Colon (tissue), 2 donors: Measurements from ENCODE around the gene OGFR.

ENCODE experiments used
- FAIRE-seq: peaks from 2 replicates; lab custom pipeline; 2012; peaks lifted over from hg19 to GRCh38; lab: Jason Lieb, UNC
- donor health status: control.
- donor health status: control.

OGFR gene

DNA sequence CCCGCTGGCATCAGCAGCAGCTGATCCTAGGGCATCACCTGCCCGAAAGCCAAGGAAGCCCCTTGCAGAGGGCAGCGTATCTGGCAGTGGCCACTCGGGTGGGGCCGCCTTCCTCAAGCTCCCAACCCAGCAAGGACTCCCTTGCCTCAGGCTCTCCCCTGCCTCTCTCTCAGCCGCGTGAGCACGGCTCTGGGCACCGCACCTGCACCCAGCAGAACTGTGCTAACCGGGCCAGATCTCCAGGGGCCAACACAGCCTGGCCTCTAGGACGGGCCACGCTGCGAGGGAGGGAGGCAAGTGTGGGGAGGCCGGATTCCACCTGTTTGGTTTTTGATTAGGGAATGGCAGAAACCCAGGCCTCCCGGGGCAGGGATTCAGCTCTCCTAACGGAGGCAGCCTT lies 20.1 kb upstream of the OGFR start:
- FAIRE-seq: no peak

DNA sequence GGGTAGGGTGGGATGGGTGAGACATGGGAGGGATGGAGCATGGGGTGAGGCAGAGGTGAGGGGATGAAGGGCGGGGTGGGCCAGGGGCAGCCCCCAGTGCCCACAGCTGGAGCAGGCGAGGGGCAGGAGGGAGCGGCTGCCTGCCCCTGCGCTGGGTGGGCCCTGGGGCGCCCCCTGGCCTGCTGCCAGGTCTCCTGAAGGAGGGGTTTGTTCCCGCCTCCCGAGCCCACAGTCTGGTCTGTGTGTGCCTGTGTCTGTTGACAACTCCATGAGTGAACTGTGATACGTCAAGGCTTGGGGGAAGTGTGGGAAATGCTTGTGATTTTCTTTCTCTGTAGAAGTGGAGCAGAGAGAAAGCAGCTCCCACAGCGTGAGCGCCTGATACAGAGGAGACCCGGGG lies 19.2 kb upstream of the OGFR start:
- FAIRE-seq: no peak

DNA sequence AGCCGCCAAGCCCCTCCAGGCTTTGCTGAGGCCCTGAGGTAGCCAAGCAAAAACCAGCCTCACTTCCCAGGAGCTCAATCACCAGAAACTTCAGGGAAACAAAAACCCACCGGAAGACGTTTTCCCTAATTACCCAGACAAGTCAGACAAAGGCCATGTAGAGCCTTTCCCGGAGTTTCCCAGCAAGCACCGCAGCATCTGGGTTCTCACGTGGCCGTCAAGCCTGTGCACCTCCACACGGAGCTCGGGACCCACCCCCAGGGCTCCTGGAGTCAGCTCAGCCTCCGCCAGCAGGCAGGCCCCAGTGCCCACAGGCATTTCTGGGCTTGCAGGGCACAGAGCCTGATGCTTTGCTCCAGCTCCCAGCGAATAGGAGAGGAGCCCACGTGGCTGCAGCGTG lies 18.5 kb upstream of the OGFR start:
- FAIRE-seq: no peak

DNA sequence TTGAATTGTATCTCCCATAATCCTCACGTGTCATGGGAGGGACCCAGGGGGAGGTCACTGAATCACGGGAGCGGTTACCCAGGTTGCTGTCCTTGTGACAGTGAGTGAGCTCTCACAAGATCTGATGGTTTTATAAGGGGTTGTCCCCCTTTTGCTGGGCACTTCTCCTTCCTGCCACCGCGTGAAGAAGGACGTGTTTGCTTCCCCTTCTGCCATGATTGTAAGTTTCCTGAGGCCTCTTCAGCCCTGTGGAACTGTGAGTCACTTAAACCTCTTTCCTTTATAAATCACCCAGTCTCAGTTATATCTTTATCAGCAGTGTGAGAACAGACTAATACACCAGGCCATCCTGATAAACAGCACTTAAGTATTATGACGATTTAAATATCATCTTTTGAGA lies 17.3 kb upstream of the OGFR start:
- no peak for FAIRE-seq

DNA sequence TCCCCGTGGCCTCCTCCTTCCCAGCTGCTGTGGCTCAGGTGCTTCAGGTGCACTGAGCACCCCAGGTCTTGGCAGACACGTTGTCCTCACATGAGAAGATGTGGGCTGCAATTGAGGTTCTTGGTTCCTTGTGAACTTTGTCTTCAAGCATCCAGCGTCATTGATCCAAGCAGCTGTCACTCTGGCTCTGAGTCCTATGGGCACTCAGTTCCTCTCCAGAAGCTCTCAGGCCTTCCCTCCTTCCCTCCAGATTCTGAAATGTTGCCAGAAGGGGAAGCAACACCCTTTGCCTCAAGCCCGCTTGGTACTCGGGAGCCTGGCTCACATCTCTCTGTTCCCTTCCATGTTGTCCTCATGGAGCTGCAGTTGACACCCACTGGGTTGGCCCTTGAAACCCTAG lies 16.8 kb upstream of the OGFR start:
- no peak for FAIRE-seq

DNA sequence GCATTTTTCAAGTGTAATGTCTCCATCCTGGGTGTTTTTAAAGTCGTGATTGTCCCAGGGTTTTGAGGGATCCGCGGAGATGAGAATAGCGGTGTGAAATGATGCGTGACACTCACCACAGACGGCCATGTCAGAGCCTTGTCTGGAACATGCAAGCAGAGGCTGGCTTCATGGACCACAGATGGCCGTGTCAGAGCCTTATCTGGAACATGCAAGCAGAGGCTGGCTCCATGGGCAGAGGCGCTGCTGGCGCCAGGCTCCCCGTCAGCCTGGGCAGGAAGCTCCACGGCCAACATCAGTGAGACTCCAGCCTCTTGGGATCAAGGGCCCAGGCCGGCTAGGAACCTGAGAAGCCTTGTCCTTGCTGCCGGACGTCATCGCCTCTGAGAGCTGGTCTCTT lies 16.0 kb upstream of the OGFR start:
- no peak for FAIRE-seq

DNA sequence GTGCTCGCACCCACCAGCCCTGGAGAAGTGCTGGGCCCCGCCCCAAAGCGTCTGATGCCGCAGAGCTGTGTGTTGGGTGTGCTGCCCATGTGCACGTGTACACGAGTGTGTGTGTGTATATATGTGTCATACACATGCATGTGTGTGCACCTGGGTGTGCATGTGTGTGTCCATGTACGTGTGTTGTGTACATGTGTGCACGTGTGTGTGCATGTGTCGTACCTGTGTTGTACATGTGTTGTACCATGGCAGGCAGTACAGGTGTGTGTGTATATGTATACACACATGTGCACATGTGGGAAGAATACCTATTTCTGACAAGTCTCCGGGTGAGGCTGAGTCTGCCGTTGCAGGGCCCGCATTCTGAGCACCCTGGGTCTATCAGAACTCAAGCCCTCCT lies 14.6 kb upstream of the OGFR start:
- FAIRE-seq: no peak

DNA sequence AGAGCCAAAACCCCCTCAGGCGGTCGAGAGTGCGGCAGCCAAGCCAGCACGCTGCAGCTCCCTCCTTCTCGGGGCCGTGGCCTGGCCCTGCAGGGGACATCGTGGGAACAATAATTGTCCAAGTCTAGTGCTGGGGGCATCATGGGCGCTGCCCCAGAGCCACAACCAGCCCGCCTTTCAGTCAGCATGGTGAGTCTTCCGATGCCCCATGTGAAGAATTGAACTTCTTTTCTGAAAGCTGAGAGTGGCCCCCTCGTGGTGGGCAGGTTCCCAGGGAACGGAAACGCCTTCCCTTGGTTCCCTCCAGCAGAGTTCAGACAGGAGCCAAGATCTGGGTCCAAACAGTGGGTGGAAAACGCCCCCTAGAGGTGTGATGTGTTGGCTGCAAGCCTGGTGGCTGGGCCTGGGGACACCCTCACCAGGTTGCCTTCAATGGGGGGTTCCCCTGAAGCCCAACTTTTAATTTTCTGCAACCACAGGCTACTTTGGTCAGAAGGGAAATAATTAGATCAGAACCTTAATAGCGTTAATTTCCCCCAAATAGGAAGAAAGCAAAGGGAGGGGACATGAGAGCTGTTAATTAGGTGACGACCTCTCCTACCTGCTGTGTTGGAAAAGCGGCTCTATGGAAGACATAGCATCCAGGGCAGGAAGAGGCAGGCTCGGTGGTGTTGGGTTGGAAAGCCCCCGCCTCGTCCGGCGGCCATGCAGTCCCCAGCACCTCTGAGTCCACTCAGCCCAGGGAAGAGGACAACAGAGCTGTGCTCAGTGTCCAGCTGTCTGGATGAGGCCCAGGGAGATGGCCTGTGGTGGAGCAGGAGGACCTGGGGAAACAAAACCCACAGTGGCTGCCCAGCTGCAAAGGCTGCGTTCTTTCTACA lies 13.1 kb upstream of the OGFR start:
- no peak for FAIRE-seq

DNA sequence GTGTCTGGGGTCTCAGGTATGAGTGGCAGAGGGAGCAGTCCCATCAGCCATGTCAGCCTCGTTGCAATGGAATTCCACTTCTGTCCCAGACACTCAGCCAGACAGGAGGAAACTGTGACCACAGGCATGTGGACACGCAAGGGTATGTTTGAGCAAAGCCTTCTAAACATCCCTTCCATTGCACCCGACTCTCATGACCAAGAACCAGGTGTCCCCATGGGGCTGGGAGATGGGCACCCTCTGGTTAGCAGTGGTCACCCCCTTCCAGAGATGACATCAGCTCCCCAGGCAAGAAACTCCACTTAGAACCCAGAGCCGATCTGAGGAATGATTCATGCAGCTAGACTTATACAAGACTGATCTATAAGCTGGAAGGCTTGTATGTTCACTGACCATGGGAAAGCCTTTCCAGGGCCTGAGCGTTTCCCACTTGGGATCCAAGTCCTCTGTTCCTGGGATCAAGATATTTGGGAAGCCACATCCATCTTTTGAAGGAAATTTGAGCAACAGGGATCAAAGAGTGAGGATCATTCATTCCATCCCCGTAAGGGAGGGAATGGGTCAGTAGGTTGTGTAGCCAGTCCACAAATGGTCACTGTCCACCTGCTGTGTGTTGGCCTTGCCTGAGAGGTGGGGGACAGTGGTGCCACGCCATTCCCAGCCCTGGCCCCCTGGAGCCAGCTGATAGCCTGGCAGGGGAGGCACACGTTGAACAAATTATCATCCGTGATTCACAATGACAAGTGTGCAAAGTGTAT lies 12.3 kb upstream of the OGFR start:
- FAIRE-seq: no peak

DNA sequence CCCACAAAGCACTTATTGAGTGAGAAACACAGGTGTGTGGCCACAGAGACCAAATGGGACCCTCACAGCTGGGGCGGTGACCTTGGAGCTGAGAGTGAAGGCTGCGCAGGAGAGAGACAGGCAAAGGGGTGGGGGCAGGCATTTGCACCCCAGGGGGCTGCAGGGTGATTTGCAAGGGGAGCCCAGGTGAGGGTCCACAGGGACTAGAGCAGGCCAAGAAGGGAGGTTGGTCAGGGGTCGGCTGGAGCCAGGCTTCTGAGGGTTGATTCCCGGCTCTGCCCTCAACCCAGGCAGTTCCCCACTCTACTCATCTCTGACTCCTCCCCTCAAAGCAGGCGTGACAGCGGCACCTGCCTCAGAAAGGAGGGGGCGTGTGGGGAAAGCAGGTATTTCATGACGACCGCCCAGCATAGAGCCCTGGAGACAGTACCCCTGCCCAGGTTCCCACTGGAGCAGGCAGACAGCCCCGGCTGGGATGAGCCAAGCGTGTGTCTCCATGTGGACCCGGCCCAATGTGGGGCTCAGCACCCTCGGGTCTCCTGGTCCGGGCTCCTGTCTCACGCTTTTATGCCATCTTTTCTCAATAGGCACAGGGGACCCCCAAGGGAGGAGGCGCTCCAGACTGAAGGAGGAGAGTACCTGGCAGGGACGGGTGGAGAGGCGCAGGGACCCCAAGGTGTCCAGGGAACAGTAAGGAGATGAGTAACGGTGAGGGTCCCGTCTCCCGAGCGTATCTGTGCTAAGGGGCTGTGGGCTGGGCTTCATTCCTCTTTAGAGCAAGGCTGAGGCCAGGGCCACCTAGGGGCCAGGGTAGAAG lies 11.5 kb upstream of the OGFR start:
- FAIRE-seq: no peak

DNA sequence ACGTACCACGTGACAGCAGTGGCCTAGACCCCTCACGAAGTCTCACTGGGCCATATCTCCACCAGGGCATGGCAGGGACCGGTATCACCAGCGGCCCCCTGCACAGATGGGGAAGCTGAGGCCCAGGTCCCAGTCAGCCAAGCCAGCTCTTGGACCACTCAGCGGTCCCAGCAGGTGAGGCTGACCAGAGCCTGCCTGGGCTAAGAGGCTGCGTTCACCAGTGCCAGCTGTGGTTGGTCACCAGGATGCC lies 11.0 kb upstream of the OGFR start:
- no peak for FAIRE-seq

DNA sequence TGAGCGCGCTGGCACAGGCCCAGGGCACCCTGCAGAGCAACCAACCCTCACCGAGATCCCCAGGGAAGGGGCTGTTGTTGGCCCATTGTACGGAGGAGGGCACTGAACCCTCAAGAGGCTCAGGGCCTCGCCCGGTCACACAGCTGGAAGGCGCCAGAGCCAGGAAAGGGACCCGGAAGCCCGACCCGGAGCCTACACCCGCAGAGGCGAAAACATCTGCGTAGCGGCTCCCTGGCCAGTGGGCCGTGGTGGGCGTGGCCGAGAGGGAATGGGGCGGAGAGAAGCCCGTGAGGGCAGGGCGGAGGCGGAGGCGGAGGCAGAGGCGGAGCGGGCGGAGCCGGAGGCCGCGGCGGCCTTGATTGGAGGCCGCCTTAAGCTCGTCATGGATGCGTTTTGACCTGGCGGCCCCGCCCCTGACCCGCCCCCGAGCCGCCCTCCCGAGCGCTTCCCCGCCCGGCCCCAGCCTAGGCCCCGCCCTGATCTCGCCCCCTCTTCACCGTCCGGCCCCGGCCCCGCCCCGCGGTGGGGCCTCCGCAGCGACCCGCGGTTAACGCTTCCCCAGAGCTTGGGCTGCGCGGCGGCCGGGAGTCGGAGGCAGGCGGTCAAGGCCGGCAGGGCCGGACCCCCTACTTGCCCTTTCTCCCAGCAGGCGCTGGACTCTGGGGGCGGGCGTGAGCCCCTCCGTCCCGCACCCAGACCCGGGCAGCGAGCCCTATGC lies 10.5 kb upstream of the OGFR start:
- FAIRE-seq: no peak

DNA sequence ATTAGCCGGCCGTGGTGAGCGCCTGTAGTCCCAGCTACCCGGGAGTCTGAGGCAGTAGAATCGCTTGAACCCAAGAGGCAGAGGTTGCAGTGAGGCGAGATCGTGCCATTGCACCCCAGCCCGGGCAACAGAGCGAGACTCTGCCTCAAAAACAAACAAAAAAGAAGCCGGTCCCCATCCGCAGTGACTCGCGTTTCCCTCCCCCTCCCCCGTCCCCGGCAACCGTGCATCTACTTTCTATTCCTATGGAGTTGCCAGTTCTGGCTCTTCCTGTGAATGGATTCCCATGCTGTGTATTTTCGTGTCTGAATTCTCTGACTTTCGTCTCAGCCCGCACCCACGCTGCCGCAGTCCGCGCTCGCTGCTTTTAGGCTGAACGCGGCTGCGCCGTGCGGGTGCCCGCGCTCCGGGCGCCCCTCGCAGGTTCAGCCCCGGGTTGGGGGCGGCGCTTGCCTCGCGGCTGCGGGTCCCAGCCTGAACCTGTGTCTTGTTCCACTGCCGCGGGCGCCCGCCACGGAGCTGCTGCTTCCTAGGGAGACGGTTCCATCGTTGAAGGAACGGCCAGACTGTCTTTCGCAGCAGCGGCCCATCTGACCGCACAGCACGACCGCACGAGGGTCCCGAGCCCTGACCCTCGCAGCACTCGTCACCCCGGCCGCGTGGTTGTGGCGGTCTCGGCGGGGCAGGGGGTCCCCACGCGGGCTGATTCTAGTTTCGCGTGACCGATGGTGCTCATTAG lies 9.4 kb upstream of the OGFR start:
- no peak for FAIRE-seq

DNA sequence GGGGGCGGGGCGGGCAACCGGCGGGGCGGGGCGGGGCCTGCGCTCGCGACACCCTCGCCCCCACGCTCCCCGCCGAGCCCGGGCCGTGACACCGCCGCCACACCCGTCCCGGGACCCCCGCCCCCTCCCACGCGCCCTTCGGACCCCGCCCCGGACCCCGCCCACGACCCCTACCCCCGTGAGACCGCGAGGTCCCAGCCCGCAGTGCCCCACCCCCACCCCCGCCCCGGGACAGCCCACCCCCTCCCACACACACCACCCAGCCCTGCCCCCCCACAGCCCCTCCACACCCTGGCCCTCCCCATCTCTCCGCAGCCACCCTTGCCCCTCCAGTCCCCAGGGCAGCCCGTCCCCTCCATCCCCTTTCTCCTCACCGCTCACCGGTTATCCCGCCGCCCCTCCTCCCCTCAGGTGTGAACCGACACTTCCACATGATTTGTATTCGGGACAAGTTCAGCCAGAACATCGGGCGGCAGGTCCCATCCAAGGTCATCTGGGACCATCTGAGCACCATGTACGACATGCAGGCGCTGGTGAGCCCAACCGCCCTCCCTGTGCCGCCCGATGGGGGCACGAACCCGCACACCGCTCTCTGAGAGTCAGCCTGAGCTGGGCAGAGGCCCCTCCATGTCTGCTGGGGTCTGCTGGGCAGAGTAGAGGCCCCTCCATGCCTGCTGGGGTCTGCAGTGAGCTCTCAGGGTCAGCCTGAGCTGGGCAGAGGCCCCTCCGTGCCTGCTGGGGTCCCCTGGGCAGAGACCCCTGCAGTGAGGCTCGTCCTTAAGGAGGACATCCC lies 7.7 kb upstream of the OGFR start:
- FAIRE-seq: no peak

DNA sequence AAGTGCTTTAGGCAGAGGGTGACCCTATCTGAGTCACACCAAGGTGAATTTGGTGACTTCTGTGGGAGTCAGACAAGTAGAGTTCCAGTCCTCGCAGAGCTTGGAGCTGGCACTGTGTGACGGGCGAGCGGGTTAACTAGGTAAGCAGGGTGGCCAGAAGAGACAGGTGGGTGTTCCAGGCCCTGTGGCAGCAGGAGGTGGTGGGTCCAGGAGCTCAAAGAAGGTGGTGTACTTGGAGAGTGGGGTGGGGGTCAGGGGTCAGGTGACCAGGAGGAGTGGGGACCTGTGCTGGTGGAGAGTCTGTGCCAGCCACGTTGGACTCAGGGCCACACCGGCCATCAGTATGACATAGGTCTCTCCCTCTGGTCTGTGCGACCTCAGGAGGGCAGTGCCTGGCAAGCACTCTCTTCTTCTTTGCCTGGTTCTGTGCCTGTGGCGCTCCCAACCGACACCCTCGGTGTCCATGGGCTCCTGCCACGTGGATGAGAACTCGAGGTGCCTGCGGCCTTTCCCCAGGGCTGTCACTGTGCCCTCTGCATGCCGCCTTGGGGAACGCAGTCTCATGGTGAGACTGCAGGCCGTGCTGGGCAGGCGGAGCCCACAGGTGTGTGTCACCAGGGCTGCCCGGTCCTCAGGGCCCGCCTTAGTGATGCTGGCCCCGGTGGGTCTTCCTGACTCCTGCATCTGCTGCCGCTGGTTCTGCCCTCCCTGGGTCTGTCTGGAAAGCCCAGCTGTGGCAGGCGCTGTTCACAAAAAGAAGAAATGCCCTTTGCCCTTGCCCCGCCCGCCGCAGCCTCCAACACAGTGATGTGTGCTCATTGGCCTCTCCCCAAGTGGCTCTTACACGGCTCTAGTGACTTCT lies 6.7 kb upstream of the OGFR start:
- FAIRE-seq: no peak

DNA sequence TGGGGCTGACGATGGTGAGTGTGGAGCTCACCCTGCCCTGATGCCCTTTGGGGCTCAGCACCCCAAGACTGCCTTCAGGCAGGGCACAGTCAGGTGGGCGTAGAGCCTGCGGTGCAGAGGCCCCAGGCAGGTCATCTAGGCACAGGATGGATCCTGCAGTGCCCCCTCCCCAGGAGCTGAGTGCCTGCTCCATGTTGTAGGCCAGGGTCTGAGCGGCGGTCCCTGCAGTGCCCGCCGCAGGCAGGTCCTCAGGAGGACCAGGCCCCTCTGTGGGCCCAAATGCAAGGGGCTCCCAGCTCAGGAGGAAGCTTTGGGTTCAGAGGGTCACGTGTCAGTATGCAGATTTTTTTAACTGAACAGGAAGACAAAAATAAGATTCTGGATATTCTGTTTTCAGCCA lies 5.6 kb upstream of the OGFR start:
- FAIRE-seq: no peak

DNA sequence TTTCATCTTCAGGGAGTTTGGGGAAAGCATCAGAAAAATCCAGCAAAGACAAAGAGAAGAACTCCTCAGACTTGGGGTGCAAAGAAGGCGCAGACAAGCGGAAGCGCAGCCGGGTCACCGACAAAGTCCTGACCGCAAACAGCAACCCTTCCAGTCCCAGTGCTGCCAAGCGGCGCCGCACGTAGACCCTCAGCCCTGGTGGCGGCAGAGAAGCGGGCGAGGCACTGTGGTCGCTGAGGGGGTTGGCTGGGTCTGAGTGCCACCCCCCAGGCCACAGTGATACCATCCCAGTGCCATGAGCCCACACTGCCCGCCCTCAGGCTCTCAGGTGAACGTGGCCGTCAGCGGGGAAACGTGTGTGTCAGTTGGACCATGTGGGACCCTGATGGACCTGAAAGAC lies 5.2 kb upstream of the OGFR start:
- FAIRE-seq: no peak

DNA sequence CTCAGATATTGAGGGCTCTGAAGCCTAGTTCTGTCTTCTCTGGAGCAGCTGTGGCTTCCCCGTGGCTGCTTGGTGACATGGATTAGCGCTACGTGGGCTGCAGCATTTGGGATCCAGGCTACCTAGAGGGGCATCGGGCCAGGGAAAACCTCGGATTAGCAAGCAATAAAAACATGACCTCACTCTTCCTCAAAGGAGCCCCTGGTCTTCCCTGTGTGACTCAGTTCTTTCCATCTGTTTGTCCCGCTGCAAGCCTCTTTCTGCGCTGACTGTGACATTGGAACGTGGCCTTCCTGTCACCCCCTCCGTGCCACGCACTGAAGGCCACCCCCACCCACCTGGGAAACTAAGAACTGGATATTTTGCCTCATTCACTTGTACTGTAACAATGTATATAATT lies 4.8 kb upstream of the OGFR start:
- FAIRE-seq: no peak

DNA sequence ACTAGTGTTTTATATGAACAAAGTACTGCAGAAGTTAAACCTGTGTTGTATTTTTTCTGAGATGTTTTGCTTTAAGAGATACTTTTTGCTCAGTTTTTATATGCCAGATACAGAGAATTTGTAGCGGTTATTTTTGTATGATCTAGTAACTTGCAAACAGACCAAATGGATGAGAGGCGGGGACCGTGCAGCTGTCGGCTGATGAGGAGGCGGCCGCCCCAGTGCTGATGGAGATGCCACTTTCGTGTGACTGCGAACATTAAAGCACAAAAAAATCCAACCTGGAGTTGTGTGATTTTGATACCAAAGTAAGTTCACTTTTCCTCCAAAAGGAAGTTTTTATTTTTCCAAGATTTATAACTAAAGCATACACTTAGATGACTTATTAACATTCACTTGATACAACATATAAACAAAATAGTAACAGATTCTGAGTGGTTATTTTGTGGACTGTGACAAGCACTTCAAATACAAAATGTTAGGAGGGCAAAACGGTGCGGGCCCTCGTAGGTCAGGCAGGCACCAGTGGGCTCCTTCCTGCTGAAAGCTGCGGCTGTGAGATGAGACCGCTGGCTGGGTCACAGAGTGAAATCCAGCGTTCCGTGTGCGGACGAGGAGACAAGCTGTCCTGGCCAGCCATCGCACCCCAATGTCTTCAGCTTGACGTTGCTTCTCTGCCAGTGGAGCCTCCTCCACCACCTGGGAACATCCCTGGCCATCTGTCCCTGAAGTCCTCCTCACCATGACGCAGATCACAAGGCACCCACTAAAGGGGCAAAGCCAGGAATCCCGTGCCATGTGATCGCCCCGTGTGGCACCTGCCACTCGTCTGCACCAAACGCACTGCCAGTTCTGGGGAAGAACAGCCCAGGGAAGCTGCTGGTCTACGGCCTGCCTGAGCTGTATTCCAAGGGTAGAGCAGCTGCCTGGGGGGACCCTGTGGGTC lies 4.0 kb upstream of the OGFR start:
- no peak for FAIRE-seq
